GM21367 (cell line): ENCODE data around the gene GEMIN7.
A peak's percentile ranks its signal among the peaks of the same experiment; 100 is the strongest.

ENCODE experiments used
- ATAC-seq: cut with Tn5 transposase; IDR thresholded peaks from one replicate; pipeline ENCODE4 v1.9.1; 2021; ENCODE audit not compliant: unreplicated experiment

GEMIN7 gene

DNA sequence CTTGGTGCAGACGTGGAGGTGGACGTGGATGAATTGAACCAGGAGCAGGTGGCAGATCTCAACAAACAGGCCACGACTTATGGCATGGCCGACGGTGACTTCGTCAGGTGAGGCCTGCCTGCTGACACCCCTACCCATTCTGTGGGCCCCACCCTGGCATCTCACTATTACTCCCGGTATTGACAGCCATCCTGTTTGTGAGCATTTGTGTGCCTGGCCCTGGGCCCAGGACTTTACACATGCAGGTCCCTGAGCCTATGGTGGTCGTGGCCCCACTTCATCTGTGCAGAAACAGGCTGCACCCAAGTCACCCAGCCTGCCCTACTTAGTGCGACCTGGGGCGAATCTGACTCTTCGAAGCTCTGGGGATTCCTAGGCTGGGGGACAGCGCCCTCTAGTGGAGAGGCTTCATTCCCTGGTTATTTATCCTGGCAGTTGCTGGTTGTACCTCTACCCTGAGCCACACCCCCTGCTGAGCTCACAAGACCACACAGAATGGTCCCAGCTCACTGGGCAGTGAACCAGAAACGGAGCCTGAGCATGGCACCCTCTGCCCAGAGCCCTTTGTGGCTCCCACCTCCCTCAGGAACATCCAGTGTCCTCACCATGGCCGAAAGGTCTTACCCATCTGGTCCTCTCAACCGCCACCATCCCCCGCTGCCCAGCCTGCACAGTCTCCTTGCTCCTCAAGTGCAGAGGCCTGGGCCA lies 19.6 kb upstream of the GEMIN7 start:
- ATAC-seq, result no peak

GRCh38 chr19:45061965-45062364 lies 17.1 kb upstream of the GEMIN7 start:
- ATAC-seq, result no peak

DNA sequence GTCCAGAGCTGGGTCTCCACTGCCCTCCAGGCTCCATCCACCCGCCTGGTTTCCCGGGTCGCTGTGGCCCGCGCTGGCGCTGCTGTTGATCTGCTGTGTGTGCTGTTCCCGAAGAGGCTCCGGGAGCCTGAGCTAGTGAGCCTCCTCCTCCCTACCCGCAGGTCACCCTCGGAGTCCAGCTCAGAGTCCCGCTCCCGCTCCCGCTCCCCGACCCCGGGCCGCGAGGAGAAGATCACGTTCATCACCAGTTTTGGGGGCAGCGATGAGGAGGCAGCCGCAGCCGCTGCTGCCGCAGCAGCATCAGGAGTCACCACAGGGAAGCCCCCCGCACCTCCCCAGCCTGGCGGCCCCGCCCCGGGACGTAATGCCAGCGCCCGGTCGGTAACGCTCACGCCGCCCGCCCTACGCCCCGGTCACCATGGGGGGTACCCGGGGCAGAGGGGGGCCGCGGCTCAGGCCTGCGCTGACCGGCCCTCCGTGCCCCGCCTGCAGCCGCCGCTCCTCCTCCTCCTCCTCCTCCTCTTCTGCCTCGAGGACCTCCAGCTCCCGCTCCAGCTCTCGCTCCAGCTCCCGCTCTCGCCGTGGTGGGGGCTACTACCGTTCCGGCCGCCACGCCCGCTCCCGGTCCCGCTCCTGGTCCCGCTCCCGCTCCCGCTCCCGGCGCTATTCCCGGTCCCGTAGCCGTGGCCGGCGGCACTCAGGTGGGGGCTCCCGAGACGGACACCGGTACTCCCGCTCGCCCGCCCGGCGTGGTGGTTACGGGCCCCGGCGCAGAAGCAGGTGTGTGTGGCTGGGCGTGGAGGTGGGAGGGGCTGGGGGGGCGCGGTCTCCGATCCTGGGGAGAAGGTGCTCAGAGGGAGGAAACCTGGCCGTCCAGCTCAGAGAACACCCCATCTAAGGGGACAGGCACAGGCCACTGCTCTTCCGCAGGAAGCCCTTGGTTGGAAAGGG lies 14.9 kb upstream of the GEMIN7 start:
- no peak for ATAC-seq

- no peak for ATAC-seq
Measured at GRCh38 chr19:45066921-45067661, 12.0 kb upstream of the GEMIN7 start.

DNA sequence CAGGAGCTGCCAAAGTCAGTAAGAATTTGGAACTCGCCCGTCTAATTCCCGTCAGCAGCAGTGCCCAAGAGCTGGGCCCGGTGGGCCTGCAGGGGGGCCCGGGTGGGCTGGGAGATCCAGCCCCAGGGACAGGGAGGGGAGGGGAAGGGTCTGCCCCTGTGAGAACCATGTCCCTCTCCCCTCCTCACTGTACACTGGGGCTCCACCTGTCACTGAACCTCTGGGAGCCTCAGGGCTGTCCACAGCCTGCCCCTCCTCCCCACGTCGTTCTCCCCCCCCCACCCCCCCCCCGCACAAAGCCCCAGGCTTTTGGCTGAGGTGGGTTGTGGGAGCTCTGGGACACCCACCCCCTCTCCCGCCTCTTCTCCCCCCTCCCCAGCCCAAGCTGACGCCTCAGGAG lies 11.0 kb upstream of the GEMIN7 start:
- ATAC-seq, result no peak

DNA sequence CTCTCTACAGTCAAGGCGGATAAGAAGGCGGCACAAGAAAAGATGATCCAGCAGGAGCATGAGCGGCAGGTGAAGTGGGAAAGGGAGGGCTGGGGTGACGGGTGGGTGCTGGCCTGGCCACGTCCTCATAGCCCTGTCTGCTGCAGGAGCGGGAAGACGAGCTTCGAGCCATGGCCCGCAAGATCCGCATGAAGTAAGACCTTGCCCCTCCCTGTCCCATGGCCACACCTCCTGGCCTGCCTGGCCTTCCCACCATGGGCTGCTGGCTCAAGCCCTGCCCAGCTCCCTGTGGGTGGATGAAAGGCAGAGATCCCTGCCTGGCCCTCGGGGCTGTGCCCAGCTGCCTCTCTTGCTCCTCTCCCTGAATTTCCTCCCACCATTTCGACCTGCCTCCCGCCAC lies 10.0 kb upstream of the GEMIN7 start:
- ATAC-seq, result no peak

- ATAC-seq, result no peak
Measured at GRCh38 chr19:45070214-45070613, 8.8 kb upstream of the GEMIN7 start.

- ATAC-seq, result no peak
Measured at GRCh38 chr19:45070861-45071544, 8.1 kb upstream of the GEMIN7 start.

DNA sequence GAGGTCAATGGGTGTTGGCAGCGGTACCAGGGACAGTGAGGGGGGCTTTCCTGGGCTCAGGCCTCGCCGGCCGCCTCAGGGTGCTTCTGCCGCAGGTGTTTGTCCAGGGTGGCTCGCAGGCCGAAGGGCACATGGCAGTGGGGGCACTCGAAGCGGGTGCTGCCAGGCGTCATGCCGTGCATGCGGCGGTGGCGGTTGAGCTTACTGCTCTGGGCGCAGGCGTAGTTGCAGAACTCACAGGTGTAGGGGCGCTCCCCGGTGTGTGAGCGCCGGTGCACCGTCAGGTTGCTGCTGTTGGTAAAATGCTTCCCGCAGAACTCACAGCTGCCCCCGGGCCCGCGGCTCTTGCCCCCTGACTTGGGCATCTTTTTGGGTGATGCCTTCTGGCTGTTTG lies 7.5 kb upstream of the GEMIN7 start:
- ATAC-seq, result no peak

DNA sequence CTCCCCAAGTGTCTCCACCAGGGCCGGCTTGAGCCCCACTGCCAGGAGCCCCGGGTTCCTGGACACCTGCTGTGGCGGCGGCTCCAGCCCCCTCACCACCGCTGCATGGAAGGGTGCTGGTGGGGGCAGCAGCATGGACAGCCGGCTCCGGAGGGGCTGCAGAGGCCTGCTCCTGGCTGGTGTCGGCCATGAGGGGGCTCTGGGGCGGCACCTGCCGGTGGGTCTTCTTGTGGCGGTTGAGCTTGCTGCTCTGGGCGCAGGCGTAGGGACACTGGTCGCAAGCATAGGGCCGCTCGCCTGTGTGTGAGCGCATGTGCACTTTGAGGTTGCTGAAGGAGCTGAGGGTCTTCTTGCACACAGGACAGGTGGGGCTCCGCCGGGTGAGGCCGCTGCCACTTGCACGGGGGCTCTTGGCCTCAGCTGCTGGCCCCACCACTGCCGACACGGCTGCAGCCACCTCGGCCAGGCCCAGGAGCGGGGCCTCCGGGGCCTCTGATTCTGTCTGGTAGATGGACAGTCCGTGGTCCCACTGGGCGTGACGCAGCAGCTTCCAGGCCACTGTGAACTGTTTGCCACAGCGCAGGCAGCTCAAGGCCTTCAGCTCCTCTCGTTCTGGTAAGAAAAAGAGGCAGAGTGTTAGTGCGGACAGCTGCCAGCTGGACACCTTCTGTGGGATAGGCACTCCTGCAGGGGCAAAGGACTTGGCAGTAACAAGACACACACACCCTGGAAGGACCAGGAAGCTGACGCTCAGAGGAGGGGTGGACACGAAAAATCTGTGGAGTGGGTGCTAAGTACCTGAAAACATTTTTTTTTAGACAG lies 6.9 kb upstream of the GEMIN7 start:
- no peak for ATAC-seq

- no peak for ATAC-seq
Measured at GRCh38 chr19:45074744-45075300, 4.2 kb upstream of the GEMIN7 start.

GRCh38 chr19:45075301-45076028 lies 3.6 kb upstream of the GEMIN7 start:
- ATAC-seq, result peak; percentile 46

DNA sequence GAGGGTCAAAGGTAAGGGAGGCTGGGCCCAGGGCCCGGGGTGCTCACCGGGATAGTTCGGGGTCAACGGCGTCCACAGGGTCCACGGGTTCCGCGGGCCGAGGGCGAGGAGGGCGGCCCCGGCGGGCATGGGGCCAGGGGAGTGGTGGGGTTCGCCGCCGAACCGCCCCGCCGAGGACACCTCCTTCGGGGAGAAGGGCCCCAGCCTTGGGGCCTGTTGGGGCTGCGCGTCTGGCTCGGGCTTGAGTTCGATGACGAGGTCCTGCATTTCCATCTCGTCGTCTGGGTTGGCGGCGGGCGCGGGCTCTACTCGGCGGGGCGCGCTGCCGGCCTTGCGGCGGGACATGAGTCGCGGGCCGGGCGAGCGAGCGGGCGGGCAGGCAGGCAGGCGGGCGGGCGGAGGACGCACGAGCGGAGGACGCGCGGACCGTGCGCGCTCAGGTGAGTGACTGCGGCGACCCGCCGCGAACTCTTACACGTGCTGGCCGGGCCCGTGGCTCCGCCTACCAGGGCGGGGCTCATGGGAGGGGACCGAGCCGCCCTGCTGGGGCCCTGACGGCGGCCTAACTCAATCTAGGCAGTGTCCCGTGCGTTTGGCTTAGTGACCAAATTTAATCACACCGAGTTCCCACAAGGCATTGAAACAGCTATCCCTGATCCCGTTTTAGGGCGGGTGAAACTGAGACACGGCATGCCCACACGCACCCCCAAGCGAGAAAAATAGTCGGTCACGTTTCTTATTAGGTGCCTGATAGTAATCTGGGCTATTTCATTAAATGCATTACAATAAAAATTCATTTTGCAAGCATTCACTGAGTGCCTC lies 2.8 kb upstream of the GEMIN7 start, which contains the start of gene ZNF296:
Gene ZNF296, minus strand, starts transcription at position 450 of the 822 bp plus-strand sequence. Its CDS starts 105 bp downstream, at position 345.
- peak; percentile 30 for ATAC-seq

DNA sequence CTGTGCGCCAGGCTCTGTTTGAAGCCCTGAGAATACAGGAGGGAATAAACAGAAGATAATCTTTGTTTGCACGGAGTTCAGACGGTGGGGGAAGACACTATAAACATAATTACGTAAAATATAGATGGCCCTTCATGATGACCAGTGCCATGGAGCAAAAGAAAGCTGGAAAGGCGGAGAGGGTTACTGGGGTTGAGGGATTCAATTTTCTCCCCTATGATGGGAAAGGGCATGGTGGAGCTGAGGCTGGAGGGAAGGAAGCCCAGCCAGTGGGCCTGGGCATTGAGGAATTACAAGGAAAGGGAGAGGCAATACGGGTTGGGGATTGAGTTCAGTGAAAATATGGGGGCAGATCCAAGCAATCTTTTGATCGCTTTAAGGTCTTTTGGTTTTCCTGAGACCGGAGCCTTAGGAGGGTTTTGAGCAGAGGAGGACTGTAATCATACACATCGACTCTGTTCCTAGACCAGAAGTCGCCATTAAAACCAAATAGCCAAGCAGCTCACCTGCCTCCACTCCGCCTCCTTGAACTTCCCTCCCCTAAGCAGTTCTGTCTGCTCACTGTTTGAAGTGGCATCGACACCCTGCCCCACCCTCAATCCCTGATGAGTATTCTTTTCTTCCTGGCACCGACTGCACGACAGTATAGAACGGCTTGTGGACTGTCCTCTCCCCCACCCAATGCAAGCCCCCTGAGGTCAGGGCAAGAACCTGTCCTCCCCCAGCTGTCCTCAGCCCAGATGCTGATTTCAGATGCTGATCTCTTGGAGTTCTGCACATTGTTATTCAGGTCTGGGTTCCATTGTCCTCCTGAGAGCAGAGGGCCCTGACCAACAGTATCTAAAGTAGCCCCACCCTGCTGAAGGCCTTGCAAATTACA lies 2.0 kb upstream of the GEMIN7 start:
- ATAC-seq, result no peak

GRCh38 chr19:45078390-45079062 lies 534 bp upstream of the GEMIN7 start:
- no peak for ATAC-seq

- no peak for ATAC-seq
Measured at GRCh38 chr19:45079911-45080370, 881 bp downstream of the GEMIN7 start.
